HepG2 (cell line): ENCODE measurements around the gene MFAP3L. TPM values are rescaled to one million over a fixed set of nuclear protein-coding genes. Genes with fewer than 3 reads are reported as not detected.

ENCODE experiments used
- ARNT2 ChIP-seq: sonication (generic); formaldehyde crosslinking; IDR thresholded peaks from 2 replicates; pipeline ENCODE4 v1.8.0; 2022; ENCODE audit warnings: mild to moderate bottlenecking, low read depth, missing genetic modification reagents, moderate library complexity
- HES4 ChIP-seq: sonication (generic); formaldehyde crosslinking; IDR thresholded peaks from 2 replicates; pipeline ENCODE4 v1.9.0; 2021; ENCODE audit warnings: mild to moderate bottlenecking, missing genetic modification reagents, borderline replicate concordance
- IKZF4 ChIP-seq: sonication (generic); formaldehyde crosslinking; IDR thresholded peaks from 2 replicates; pipeline ENCODE4 v1.5.1; 2020; ENCODE audit warnings: borderline replicate concordance, mild to moderate bottlenecking, low read depth, missing genetic modification reagents; ENCODE audit errors: not compliant biosample characterization
- NR1H2 ChIP-seq: sonication (generic); formaldehyde crosslinking; IDR thresholded peaks from 2 replicates; pipeline ENCODE4 v1.8.1; 2022; ENCODE audit warnings: low read depth, missing genetic modification reagents, borderline replicate concordance
- NR2C2 ChIP-seq: sonication (generic); formaldehyde crosslinking; IDR thresholded peaks from 2 replicates; pipeline ENCODE4 v1.4.0; 2020; ENCODE audit warnings: missing genetic modification reagents, mild to moderate bottlenecking, moderate library complexity, borderline replicate concordance
- RBFOX2 ChIP-seq: fragments of 200-400 bp; formaldehyde crosslinking; IDR thresholded peaks from 2 replicates; pipeline ENCODE4 v1.6.1; 2017; ENCODE audit warnings: low read depth, mild to moderate bottlenecking, low read length
- REXO4 ChIP-seq: sonication (generic); formaldehyde crosslinking; IDR thresholded peaks from 2 replicates; pipeline ENCODE4 v1.8.0; 2022; ENCODE audit warnings: missing genetic modification reagents, mild to moderate bottlenecking, borderline replicate concordance
- TRIM22 ChIP-seq: fragments of 450-650 bp; IDR thresholded peaks from 2 replicates; pipeline ENCODE4 v1.6.1; 2017
- ZHX2 ChIP-seq, 2 experiments: sonication (generic) in 1 of 2; formaldehyde crosslinking in 1 of 2; IDR thresholded peaks; 2 replicates each; pipeline versions ENCODE4 v1.6.1 to v1.9.0; 2014 to 2022; ENCODE audit warnings: antibody characterized with exemption in 1 of 2, borderline replicate concordance in 1 of 2, inconsistent platforms in 1 of 2, low read depth in 1 of 2, missing genetic modification reagents in 1 of 2
- ZNF263 ChIP-seq: sonication (generic); formaldehyde crosslinking; IDR thresholded peaks from 2 replicates; pipeline ENCODE4 v1.4.0; 2020; ENCODE audit warnings: missing genetic modification reagents
- ZNF574 ChIP-seq: sonication (generic); formaldehyde crosslinking; IDR thresholded peaks from 2 replicates; pipeline ENCODE4 v1.4.0; 2020; ENCODE audit warnings: missing genetic modification reagents
- ZNF589 ChIP-seq: sonication (generic); formaldehyde crosslinking; conservative IDR thresholded peaks from 2 replicates; pipeline ENCODE4 v1.8.0; 2022; ENCODE audit warnings: mild to moderate bottlenecking, moderate library complexity, missing genetic modification reagents
- polyA plus RNA-seq, 8 experiments: library from polyadenylated mRNA; depleted of rRNA in 3 of 8; stranded (reverse) in 7 of 8; unstranded in 1 of 8; fragments of >200 nt; fragmentation: Illumina TruSeq in 4 of 8; extraction: Trizol in 4 of 8; gene quantifications; 2 replicates each; pipeline versions ENCODE4 v1.2.1 to v1.2.3, GENCODE V29; 2011 to 2016; ENCODE audit warnings: low read depth in 4 of 8, missing spikeins in 1 of 8, mixed read lengths in 1 of 8; ENCODE audit not compliant: insufficient read depth in 1 of 8
- total RNA-seq, 5 experiments: library from RNA; depleted of rRNA; stranded (reverse); fragments of >200 nt; fragmentation: Illumina TruSeq; extraction: Trizol; gene quantifications; 2 replicates each; pipeline ENCODE4 v1.2.3, GENCODE V29; 2016; ENCODE audit warnings: low read depth in 1 of 5
- TF ChIP-seq, protein P1 (sequence below): conservative IDR thresholded peaks from 2 replicates; pipeline ENCODE4 v1.6.1; 2018; ENCODE audit warnings: missing genetic modification reagents
- TF ChIP-seq, protein P2 (sequence below): sonication (generic); formaldehyde crosslinking; IDR thresholded peaks from 2 replicates; pipeline ENCODE4 v1.4.0; 2020; ENCODE audit warnings: missing genetic modification reagents

MFAP3L gene
- total and polyA plus RNA-seq, 2 of the 13 experiments (the other 11 are each of a cell fraction or from before 2014, with no cell fraction given) = 1.5 to 3.6 TPM

DNA sequence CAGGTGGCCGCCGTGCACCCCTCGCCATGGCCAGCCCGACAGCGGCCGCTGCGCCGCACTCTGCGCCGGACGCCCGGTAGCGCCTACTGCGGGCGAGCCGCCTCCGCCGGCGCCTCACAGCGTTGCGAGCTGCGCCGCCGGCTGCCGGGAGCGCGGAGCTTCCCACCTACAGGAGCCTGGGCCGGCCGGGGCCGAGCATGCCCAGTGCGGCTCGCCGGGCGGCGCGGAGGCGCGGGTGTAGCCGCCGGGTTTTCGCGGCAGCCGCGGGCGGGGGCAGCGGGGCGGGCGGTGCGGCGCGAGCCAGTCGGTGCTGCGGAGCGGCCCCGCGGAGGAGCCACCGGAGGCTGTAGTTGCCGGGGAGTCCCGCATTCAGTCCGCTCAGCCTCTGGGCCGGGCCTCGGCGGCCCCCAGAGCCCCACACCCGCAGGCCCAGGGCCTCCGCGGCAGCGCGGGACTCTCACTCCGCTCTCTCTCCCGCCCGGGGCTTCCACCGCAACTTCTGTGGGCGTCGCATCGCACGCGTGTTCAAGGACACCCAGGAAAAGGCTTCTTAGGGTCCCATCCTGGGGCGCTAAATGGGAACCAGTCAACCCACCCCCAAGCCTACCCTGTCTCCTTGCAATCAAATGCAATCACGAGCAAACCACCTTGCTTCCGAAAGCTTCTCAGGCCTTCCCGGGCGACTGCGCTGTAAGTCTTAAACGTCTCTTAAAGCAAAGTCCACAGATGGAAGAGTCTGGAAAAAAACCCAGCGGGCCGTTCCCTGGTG, at the start of gene MFAP3L (continued):
- TF ChIP-seq NR2C2 (CRISPR knock-in tag) = no peak
- no peak for TF ChIP-seq HES4
- peak; percentile 57 for TF ChIP-seq ARNT2 (CRISPR knock-in tag)
- TF ChIP-seq RBFOX2 = peak; percentile 68
- TF ChIP-seq ZNF263 (CRISPR knock-in tag) = no peak
- no peak for TF ChIP-seq REXO4 (CRISPR knock-in tag)
- peak; percentile 65; the same call in 1 of the 2 replicates for TF ChIP-seq ZNF574 (CRISPR knock-in tag)
- TF ChIP-seq ZNF589 (CRISPR knock-in tag) = no peak
- TF ChIP-seq ZHX2 (IDR thresholded peaks at IDR 0.05; ENCODE audit: low read depth) = no peak
- no peak for TF ChIP-seq ZHX2 (CRISPR knock-in tag; IDR thresholded peaks at IDR 0.05; ENCODE audit: borderline replicate concordance)
- no peak for TF ChIP-seq TRIM22
- TF ChIP-seq NR1H2 (CRISPR knock-in tag) = no peak
- TF ChIP-seq, protein P1, sequence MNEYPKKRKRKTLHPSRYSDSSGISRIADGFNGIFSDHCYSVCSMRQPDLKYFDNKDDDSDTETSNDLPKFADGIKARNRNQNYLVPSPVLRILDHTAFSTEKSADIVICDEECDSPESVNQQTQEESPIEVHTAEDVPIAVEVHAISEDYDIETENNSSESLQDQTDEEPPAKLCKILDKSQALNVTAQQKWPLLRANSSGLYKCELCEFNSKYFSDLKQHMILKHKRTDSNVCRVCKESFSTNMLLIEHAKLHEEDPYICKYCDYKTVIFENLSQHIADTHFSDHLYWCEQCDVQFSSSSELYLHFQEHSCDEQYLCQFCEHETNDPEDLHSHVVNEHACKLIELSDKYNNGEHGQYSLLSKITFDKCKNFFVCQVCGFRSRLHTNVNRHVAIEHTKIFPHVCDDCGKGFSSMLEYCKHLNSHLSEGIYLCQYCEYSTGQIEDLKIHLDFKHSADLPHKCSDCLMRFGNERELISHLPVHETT (CRISPR knock-in tag) = no peak
- TF ChIP-seq, protein P2, sequence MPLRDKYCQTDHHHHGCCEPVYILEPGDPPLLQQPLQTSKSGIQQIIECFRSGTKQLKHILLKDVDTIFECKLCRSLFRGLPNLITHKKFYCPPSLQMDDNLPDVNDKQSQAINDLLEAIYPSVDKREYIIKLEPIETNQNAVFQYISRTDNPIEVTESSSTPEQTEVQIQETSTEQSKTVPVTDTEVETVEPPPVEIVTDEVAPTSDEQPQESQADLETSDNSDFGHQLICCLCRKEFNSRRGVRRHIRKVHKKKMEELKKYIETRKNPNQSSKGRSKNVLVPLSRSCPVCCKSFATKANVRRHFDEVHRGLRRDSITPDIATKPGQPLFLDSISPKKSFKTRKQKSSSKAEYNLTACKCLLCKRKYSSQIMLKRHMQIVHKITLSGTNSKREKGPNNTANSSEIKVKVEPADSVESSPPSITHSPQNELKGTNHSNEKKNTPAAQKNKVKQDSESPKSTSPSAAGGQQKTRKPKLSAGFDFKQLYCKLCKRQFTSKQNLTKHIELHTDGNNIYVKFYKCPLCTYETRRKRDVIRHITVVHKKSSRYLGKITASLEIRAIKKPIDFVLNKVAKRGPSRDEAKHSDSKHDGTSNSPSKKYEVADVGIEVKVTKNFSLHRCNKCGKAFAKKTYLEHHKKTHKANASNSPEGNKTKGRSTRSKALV (CRISPR knock-in tag) = no peak
- TF ChIP-seq IKZF4 = no peak
